GOT3 (cell line): ENCODE results near the gene EHD1.
"Not testable (repeated sequence)": the region's sequence is repeated elsewhere in the genome, so short reads cannot be mapped to it uniquely, and the experiment has no call there.

Source experiments
- DNase-seq: peaks from one replicate; lab custom pipeline; 2025; ENCODE audit warnings: mixed read lengths; lab: John Stamatoyannopoulos, UW

Gene EHD1

DNA sequence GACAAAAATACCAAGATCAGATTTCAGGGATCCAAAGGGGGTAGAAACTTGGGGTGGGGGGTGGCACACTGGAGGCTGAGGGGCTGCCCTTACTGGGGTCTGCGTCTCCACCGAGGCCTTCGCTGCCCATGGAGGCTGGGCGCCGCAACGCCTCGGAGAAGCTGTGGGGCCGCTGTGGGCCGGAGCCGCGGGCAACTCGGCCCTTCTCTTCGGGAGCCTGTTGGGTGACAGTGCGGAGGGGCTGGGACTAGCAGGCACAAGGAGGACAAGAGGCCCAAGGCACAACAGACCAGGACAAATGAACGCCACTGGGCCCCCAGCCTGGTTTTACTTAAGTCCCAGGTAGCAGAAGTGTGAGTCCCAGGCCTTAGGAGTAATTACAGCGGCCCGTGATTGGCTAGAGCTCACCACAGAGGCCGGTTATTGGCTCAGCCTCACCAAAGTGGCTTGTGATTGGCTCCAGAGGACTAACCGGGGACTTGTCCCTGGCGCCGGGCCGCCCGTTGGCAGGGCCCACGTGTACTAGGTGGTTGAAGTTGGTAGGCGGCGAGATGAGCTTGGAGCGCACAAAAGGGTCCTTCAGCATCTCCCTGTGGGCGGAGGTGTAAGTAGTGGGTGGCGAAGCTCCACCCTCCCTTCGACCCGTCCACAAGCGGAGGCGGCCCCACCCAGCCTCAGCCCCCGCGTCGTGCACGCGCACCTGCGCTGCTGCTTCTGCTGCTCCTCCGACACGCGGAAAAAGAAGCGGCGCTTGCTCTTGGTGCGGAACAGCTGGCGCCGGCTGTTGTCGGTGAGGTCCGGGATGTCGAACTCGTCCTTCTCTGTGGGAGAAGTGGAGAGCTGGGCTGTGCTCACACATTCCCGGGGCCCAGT, 51.6 kb downstream of the EHD1 start:
- DNase-seq, result no peak

DNA sequence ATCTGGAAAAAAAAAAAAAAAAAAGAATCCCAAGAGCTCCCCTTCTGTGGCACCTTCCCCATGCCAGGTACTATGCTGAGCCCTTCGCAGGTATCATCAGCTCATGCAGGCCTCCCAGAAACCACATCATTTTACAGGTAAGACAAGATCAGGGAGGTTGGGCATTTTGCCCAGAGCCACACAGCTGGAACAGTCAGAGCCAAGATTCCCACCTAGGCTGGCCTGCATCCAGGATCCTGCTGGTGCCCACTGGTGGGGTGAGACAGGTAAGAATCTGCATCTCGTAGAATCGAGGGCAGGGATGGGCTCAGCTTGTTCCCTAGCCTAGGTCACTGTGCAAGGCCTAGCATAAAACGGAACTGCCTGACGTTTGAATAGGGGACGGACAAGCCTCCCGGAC, 52.4 kb downstream of the EHD1 start:
- no peak for DNase-seq

DNA sequence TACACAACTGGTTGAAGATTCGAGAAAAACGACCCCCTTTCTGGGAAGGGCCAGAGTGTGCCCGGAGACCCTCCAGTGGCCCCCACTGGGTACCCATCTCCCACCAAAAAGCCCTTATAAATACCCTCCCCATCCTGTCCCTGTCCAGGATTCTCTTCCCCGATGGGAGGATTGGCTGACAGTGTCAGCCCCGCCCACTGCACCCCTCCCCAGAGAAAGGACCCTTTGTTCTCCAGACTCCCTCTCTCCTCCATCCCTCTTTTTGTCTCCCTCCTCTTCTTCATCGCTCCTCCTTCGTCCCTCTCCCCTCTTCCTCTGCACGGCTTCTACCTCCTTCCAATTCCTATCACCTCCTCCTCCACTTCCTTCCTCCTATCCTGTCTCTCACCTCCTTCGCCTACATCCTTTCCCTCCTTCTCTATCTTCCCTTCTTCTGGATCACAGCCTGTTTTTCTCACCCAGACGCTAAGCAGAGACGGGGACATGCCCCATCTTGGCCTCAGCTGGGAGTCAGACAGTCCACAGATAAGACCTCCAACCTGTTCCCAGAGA, 54.8 kb downstream of the EHD1 start:
- no peak for DNase-seq

DNA sequence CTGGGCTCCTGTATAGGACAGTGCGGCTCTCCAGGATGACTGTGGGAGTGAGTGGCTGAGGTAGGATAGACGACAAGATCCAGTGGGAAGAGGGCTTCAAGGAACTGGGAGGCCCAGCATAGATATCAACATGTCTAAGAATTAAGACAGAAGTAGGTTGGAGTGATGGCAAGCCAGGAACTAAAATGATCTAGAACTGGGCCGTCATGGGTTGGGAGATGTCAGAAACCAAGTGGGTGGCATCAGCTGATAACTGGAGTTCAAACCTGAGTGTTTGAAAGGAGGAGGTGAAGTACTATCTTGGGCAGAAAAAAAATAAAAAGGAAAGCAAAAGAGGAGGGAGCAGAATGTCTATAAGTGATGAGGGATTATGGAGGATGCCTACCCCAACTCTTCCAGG, 60.9 kb downstream of the EHD1 start:
- no peak for DNase-seq

DNA sequence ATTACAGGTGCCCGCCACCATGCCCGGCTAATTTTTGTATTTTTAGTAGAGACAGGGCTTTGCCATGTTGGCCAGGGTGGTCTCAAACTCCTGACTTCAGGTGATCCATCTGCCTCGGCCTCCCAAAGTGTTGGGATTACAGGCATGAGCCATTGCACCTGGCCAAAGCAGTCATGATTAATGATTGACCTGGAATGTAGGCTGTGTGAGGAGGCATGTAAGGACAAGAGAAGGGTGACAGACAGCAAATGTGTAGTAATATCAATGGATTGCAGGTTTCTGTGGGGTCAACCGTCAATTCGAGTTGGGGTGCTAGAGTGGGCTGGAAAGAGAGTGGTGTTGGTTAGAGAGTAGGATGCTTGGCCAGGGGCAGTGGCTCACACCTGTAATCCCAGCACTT, 63.0 kb downstream of the EHD1 start:
- not testable (repeated sequence) for DNase-seq

DNA sequence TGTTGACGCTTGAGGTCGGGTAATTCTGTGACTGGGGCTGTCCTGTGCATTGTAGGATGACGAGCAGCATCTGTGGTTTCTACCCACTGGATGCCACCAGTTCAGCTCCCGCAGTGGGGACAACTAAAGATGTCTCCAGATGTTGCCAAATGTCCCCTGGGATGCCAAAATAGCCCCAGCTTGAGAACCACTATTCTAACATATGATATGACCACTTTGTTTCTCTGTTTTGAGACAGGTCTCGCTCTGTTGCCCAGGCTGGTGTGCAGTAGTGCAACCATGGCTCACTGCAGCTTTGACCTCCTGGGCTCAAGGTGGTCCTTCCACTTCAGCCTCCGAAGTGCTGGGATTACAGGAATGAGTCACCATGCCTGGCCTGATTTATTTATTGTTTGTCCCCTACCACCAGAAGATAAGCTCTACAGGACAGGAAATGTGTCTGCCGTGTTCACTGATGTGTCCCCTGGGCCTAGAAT, 63.7 kb downstream of the EHD1 start:
- no peak for DNase-seq

DNA sequence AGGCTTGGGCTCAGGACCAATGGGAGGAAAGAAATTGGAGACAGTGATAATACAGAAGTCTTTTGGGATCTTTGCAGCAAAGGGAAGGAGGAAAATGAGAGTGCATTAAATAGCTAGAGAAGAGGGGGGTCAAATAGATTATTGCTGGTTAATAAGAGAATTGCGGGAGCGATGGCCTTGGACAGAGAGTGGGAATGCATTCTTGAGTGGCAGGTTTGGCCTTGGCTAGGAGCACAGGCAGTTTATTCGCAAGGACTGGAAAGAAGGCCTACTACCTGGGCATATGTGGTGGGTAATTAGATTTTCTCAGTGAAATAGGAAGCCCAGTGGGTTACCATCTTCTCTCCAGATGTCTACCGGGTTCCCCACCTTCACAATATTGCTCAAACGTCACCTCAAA, 64.6 kb downstream of the EHD1 start:
- no peak for DNase-seq

DNA sequence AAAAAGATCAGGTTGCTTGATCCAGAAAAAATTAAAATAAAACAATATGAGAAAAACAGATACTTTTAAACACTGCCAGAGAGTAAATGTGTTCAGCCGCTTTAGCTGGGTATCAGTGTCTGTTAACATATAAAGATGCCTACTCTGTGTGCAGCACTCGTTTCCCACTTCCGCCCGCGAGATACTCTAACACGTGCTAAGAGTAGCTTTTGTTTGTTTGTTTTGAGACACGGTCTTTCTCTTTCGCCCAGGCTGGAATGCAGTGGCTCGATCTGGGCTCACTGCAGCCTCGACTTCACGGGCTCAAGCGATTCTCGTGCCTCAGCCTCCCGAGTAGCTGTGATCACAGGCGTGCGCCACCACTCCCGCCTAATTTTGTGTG, 67.5 kb downstream of the EHD1 start:
- DNase-seq, result no peak

DNA sequence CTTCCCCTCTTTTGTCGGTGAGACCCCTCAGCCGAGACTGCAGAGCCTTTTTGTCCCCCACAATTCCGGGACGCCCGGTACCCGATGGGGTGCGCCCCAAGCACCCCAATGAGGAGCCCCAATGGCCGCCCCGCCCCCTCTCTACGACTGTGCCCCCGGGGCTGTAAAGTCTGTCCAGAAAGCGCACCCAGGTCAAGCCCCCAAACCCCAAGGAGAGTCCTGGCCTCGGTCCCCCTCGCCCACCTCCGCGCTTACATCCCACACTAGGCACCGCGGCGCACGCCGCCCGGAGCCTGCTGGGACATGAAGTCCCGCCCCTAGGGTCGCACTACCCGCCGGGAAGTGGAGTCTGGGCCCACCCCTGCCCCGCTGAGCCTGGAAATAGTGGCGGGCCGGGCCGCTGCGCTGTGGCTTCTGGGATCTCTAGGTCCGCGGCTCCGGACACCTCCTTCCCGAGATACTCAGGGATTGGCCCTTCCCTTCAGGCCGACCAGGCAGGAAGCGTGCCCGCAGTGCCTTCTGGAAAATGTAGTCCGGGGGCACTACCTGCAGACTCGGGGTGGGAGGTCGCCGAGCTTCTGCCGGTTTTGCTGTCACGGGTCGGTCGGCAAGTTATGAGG, 68.0 kb downstream of the EHD1 start, which contains the start of gene MEN1:
Gene MEN1 (minus strand): TSS at position 281 of the 620 bp plus-strand sequence. CDS start 442 bp downstream, outside the sequence.
- peak; percentile 41 for DNase-seq

DNA sequence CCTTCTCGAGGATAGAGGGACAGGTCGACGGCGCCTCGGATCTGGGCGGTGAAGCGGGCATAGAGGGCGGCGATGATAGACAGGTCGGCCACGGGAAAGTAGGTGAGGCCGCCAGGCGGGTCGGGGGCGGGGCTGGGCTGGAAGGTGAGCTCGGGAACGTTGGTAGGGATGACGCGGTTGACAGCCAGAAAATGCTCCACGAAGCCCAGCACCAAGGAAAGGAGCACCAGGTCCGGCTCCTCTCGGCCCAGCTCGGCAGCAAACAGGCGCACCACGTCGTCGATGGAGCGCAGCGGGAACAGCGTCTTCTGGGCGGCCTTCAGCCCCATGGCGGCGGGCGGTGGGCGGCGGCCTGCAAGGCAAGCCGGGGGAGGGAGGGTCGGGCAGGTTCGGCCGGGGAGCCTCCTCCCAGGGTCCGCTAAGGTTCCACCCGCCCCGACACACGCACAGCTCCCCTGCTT, 68.6 kb downstream of the EHD1 start:
- DNase-seq, result no peak

DNA sequence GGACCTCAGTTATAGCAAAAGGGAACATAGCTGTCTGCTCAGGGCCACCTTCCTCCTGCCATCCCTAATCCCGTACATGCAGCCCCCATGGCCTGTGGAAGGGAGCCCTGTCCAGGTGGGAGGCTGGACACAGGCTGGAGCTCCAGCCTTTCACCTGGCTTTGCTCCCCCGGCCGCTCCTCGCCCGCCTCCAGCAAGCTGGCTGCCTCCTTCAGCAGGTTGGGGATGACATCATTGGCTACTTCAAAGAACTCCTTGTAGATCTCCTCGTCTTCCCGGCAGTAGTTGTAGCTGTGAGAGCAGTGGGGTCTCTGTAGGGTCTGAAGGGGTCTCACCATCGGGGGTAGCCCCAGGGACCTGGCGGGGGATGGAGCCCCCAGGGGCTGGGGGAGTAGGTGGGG, 72.9 kb downstream of the EHD1 start:
- DNase-seq, result no peak

DNA sequence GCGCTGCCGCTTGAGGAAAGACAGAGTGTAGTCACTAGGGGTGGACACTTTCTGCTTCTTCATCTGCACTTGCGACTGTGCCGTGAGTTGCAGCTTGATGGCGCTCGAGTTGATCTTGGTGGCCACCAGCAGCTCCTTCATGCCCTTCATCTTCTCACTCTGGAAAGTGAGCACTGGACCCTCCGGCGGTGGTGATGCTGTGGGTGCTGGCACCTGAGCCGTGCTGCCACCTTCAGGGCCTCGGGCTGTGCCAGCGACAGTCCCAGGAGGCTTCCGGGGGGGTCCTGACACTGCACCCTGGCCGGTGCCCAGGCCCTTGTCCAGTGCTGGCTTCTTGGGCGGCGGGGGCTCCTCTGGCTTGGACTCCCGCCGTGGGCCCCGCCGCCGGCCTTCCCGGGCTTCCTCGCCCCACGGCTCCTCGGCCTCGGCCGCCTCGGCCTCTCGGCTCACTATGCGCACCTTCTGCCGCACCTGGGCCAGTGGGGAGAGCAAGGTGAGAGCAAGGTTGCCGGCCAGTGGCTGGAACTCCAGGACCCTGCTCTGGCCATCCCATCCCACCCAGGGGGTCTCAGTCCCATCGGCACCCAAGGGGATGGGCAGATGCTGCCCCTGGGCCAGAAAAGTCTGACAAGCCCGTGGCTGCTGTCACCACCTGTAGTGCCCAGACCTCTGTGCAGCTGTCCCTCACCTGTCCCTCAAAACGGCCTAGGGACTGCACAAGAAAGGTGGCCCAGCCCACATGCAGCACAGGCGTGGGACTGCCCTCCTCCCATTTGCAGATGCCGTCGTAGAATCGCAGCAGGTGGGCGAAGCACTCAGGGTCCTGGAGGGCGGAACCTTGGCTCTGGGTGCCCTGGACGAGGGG, 73.8 kb downstream of the EHD1 start:
- DNase-seq, result no peak

DNA sequence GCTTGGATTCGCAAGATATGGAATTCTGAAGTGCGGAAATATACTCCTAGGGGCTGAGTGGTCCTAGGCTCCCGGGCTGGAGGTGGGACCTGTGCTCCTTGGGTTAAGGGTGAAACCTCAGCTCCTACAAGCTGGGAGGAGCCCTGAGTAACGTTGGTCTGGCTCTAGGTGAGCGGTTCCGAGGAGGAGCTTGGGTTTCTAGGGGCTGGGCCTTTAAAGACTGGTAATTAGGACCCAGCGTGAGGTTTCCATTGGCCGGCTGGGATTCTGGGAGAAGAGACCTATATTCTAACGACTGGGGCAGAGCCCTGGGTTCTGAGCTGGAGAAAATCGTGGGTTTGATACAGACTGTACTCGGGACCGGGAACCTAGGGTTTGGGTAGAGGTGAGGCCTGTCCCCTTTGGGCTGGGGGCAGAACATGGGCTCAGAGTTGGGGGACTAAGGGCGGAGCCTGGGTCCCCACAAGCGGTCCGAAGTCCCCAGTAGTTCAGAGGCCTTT, 74.5 kb downstream of the EHD1 start:
- no peak for DNase-seq

DNA sequence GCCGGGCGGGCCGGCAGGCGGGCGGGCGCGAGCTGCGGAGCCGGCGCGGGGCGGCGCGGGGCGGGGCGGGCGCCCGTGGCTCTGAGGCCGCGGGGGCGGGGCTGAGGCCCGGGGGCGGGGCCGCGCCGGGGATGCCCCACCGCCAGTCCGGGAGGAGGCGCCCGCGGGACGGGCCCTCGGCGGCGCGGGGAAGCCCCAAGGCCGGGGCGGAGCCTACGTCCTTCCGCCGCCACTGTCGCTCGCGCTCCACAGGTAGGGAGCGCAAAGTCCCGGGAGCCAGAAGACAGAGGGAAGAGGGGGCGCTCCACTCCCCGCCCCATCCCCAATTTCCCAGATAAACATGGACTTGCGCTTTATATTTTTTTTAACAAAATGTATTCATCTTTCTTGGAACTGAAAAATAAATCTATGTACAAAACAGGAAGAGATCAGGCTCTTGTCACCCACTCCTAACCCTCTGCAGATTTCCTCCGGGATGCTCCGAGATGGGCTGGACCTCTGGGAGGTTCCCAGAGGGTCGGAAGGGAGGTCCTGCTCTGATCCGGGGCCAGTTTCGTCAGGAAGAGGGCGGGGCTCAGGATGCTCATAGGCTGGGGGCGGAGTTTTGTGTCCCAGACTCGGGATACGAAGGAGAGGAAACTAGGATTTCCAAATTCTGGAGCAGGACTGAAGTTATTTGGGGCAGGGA, 75.1 kb downstream of the EHD1 start, which contains the start of gene MAP4K2:
Gene MAP4K2 (minus strand): TSS at position 57 of the 688 bp plus-strand sequence. CDS start 65 bp downstream, outside the sequence.
- DNase-seq, result peak; percentile 21

DNA sequence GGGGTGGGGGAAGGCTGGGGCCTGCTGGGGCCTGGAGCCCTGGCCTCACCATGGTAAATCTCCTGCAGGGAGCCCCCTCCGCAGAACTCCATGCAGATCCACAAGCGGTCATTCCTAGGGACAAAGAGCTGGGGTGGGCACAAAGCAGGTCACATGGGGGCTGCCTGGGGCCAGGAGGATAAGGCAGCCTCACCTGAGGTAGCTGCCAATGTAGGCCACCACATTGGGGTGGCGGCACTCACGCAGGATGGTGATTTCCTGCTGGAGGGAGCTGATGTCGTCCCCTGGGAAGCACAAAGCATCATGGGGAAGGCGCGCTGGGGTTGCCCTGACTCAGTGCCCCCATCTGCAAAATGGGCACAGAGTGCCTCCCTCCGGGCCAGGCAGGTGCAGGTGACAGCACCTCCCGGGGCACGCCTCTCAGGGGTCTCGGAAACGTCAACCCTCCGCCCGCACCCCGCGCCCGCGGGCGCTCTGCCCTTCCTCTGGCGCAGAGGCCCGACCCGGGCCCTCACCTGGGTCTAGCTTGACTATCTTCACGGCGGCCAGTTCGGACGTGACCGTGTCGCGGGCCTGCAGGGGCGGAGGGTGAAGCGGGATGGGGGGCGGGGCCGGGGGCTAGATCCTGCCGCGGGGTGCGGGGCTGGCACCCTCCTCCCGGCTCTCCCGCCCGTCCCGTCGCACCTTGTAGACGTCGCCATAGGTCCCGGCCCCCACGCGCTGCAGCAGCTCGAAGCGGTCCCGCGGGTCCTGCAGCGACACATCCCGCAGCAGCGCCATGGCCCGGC, 75.9 kb downstream of the EHD1 start:
- DNase-seq, result no peak
